GM18505 (cell line): ENCODE data around the gene OTUB1.

Experiments
- ATAC-seq: cut with Tn5 transposase; IDR thresholded peaks from one replicate; pipeline ENCODE4 v1.9.1; 2021; ENCODE audit not compliant: unreplicated experiment
- POLR2A ChIP-seq: IDR thresholded peaks from 4 replicates; pipeline ENCODE4 v1.6.1; 2011; ENCODE audit warnings: borderline replicate concordance; ENCODE audit not compliant: insufficient read depth, insufficient read length; ENCODE audit errors: extremely low read depth

The OTUB1 gene

GRCh38 chr11:64019106-64020037 lies 33.1 kb downstream of the OTUB1 start:
- TF ChIP-seq POLR2A: no peak
- no peak for ATAC-seq

DNA sequence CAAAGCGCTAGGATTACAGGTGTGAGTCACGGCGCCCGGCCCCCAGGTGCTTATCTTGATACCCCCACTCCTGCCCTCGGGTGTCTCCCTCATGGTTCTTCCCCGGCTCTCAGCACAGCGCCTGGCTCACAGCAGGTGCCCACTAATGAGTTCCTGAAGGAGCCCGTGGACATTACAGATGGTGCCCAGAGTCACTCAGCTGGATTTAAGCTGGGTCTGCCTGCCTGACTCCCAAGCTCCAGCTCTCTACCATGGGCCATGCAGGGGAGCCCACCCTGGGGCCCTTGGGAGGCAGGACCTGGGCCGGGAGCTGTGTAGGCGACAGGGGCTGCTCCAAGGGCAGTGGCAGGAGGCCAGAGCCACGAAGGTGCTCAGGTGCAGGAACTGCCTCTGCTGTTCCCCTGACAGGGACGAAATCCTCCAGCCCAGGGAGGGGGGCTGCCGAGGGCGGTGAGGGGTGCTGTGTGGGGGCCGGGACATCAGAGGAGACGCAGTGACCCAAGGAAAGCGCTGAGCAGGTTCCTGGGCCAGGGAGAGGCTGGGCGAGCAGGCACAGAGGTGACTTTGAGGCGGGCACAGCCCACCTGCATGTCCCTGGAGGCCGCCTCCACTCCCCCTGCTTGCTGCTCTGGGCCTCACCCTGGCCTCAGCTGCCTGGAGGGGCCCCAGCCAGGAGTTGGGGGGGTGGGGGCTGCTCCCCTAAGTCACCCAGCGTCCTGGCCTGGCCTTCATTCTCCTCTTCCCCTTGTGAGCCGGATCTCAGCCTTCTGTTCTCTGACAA lies 34.9 kb downstream of the OTUB1 start:
- no peak for ATAC-seq
- no peak for TF ChIP-seq POLR2A

DNA sequence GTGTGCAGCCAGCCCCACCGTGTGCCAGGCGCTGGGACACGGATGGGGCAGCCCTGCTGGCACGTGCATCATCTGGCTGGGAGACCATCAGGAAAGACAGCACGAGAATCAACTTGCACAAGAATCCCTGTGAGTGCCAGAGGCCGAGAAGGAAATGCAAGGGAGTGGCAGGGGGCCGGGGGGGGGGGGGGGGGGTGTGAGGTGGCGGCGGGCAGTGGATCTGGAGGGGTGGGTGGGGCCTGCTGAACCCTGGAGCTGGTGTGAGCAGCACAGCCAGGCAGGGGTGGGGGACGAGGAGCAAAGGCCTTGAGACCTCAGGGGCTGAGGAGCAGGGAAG lies 35.5 kb downstream of the OTUB1 start:
- no peak for ATAC-seq

GRCh38 chr11:64022125-64022784 lies 36.0 kb downstream of the OTUB1 start:
- no peak for ATAC-seq
- no peak for TF ChIP-seq POLR2A

More for the DNA sequence above, 35.5 kb downstream of the OTUB1 start:
- no peak for TF ChIP-seq POLR2A

- no peak for TF ChIP-seq POLR2A
- no peak for ATAC-seq
Measured at GRCh38 chr11:64023712-64024710, 37.8 kb downstream of the OTUB1 start.

- TF ChIP-seq POLR2A: no peak
- ATAC-seq: no peak
Measured at GRCh38 chr11:64025205-64025604, 39.0 kb downstream of the OTUB1 start.

DNA sequence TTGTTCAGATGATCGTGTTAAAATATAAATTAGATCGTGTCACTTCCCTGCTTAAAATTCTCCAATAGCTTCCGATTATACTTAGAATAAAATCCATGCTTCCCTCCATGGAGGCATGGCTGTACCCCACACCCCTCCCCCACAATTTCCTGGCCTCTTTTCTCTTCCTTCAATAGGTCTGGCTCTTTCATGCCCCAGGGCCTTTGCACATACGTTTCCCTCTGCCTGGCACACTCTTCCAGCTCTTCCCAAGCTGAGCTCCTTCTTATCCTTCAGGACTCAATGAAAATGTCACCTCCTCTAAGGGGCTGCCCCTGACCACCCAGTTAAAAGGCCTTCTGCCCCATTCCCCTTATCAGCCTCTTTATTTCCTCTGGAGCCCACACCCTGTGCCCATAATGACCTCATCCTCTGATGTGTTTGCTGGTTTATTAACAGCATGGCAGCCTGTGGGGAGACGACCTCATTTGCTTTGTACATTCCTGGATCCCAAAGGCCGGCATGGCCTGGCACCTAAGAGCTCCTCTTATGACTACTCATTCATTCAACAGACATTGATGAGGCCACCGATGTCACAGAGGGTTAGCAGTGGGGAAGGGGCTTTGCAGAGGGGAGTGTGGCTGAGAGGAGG lies 40.5 kb downstream of the OTUB1 start:
- no peak for TF ChIP-seq POLR2A
- no peak for ATAC-seq

- ATAC-seq: no peak
- no peak for TF ChIP-seq POLR2A
Measured at GRCh38 chr11:64027651-64028397, 41.6 kb downstream of the OTUB1 start.

DNA sequence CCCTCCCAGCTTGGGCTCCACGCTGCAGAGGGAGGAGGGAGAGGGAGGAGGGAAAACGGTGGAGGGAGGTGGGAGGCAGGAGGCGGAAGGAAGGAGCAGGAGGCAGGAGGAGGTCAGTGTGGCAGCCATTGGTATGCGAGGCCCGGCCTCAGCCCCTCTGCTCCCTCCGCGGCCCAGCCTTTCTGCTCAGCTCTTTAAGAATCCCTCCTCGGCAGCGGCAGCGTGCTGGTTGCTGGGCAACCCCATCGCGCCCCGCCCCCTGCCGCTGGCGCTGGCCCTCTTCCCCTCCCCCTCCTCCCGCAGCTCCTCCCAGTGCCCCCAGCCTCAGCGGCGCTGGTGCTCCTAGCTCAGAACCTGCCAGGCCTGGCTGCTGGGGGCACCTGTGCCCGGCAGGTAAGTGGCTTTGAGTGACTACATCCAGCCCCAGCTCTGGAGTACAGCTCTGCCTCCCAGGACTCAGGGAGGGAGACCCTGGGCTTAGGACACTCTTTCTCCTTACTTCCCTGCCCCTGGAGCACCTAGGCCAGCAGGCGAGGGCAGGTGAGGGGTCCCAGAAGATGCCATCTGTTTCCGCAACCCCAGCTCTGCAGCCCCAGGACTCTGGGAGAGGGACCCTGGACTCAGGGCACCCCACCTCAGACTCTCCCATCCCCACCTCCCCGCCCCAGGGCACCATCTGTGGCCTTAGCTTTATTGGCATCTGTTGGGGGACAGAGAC lies 42.3 kb downstream of the OTUB1 start:
- no peak for ATAC-seq
- no peak for TF ChIP-seq POLR2A

- no peak for ATAC-seq
- no peak for TF ChIP-seq POLR2A
Measured at GRCh38 chr11:64029773-64030172, 43.5 kb downstream of the OTUB1 start.

GRCh38 chr11:64031001-64031400 lies 44.8 kb downstream of the OTUB1 start:
- no peak for TF ChIP-seq POLR2A
- ATAC-seq: no peak

GRCh38 chr11:64032050-64032449 lies 45.8 kb downstream of the OTUB1 start:
- no peak for TF ChIP-seq POLR2A
- no peak for ATAC-seq
